Type B pancreatic cell (in vitro differentiated cells): ENCODE results near the gene TTC23. TPM values are rescaled to one million over a fixed set of nuclear protein-coding genes. Genes with fewer than 3 reads are reported as not detected.

Source experiments
- DNase-seq: peaks from one replicate; pipeline ENCODE4 v3.0.0; 2021; ENCODE audit warnings: mixed read lengths; ENCODE audit not compliant: unreplicated experiment; ENCODE audit errors: extremely low spot score
- H3K27ac Mint-ChIP-seq: 2 replicates; pipeline ENCODE4 v1.8.0; 2021; ENCODE audit warnings: mild to moderate bottlenecking, mixed read lengths
- H3K27me3 Mint-ChIP-seq: 2 replicates; pipeline ENCODE4 v1.8.0; 2021; ENCODE audit warnings: mixed read lengths
- H3K36me3 Mint-ChIP-seq: 2 replicates; pipeline ENCODE4 v1.8.0; 2021; ENCODE audit warnings: mixed read lengths
- H3K4me1 Mint-ChIP-seq: one replicate; pipeline ENCODE4 v1.8.0; 2021; ENCODE audit warnings: mixed read lengths; ENCODE audit not compliant: unreplicated experiment
- H3K4me3 Mint-ChIP-seq: 2 replicates; pipeline ENCODE4 v1.8.0; 2021; ENCODE audit warnings: mild to moderate bottlenecking, mixed read lengths
- H3K9me3 Mint-ChIP-seq: 2 replicates; pipeline ENCODE4 v1.8.0; 2021; ENCODE audit warnings: mixed read lengths
- total RNA-seq: library from RNA; stranded (reverse); gene quantifications from 2 replicates; pipeline ENCODE4 v1.2.1, GENCODE V29; 2021; ENCODE audit warnings: low replicate concordance
- TF ChIP-seq, protein P1 (sequence below): fragments of 200-600 bp; sonication (generic); conservative IDR thresholded peaks from 2 replicates; pipeline ENCODE4 v1.5.0; 2021; ENCODE audit warnings: antibody characterized with exemption, mild to moderate bottlenecking

The TTC23 gene
- total RNA-seq, 1 donor from 2014 or later: 26.4 TPM

- Mint-ChIP-seq H3K4me3 (no peak overlapping the region), H3K27me3 (no peaks in the 10 kb centered on the region), H3K9me3 (no peaks in the 10 kb centered on the region), H3K36me3 (peaks cover 15% of the 10 kb centered on the region), H3K27ac (no peak overlapping the region), H3K4me1 (peaks cover 5% of the 10 kb centered on the region)
- TF ChIP-seq, protein P1, sequence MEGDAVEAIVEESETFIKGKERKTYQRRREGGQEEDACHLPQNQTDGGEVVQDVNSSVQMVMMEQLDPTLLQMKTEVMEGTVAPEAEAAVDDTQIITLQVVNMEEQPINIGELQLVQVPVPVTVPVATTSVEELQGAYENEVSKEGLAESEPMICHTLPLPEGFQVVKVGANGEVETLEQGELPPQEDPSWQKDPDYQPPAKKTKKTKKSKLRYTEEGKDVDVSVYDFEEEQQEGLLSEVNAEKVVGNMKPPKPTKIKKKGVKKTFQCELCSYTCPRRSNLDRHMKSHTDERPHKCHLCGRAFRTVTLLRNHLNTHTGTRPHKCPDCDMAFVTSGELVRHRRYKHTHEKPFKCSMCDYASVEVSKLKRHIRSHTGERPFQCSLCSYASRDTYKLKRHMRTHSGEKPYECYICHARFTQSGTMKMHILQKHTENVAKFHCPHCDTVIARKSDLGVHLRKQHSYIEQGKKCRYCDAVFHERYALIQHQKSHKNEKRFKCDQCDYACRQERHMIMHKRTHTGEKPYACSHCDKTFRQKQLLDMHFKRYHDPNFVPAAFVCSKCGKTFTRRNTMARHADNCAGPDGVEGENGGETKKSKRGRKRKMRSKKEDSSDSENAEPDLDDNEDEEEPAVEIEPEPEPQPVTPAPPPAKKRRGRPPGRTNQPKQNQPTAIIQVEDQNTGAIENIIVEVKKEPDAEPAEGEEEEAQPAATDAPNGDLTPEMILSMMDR: no peak
- no peak for DNase-seq
Measured at GRCh38 chr15:99172989-99173388, 76.4 kb downstream of the TTC23 start.

DNA sequence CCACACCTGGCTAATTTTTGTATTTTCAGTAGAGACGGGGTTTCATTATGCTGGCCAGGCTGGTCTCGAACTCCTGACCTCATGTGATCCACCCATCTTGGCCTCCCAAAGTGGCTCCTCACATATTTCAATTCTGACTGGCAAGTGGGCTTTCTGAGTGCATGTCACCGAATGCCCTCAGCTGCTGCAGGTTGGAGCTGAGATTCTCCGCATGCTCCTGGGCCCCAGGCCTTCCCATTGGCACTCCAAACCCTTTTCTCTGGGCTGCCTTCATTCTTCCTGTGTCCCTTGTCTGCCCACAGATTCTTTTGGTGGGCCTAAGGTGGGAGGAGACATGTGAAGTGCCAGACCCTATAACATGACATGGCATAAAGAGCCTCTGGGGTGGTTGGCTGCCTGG is 77.2 kb downstream of the TTC23 start:
- H3K4me3 Mint-ChIP-seq: no peak overlapping the region
- no peak overlapping the region for H3K27ac Mint-ChIP-seq
- DNase-seq: peak; percentile 27
- H3K9me3 Mint-ChIP-seq: no peaks in the 10 kb centered on the region
- TF ChIP-seq, protein P1: no peak
- H3K27me3 Mint-ChIP-seq: no peaks in the 10 kb centered on the region
- peaks cover 15% of the 10 kb centered on the region for H3K36me3 Mint-ChIP-seq
- H3K4me1 Mint-ChIP-seq: peaks cover 5% of the 10 kb centered on the region

DNA sequence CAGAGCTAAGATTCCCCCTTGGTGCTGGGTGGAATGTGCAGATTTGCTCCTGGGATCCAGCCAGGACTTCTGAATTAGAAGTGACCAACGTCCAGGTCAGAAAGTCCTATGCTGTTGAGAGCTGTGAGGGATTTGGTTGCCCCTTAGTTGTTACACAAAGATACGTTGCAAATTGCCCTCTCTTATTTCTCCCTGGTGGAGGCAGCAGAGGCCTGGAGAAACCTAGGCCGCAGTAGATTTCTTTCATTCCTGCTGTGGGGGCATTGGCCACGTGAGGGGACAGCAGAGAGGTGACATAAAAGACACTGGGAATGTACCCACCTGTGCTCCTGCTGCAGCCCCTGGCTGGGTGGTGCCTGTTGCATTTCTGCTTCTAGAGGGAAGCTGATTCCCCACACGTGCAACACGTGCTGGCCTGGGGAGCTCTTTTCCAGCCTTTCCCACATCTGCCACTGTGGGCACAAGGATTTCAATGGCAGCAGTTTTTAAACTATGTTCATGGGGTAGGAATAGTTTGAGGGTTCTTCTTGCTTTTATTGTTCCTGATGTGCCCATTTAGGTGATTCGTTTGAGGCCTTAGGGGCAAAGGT is 78.8 kb downstream of the TTC23 start:
- H3K27me3 Mint-ChIP-seq: no peaks in the 10 kb centered on the region
- H3K9me3 Mint-ChIP-seq: no peaks in the 10 kb centered on the region
- peak; percentile 48 for DNase-seq
- H3K36me3 Mint-ChIP-seq: peaks cover 15% of the 10 kb centered on the region
- H3K27ac Mint-ChIP-seq: no peak overlapping the region
- TF ChIP-seq, protein P1: no peak
- peaks cover 5% of the 10 kb centered on the region for H3K4me1 Mint-ChIP-seq
- no peak overlapping the region for H3K4me3 Mint-ChIP-seq

DNA sequence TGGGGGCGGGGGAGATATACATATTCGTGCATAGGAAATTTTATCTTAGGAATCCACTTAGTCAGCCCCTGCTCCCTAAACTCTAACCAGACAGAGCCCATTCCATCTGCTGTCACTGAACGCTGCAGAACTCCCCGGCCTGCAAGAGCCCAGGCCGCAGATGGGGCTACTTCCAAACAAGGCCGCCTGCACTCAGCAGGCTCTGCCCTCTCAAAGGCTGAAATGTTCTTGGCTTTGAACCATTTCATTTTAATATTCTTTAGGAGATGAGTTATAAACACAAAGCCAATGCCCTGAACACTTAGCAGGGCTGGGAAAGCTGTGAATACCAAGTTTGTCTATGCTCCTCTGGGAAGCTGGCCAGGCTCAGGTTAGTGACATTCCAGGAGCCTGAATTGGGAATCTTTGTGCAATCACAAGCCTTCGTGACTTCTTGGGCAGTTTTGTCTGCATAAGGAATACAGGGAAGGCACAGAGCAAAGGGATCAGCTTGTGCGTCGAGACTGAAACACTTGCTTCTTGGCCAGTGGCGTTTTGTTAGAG is 79.5 kb downstream of the TTC23 start:
- no peak overlapping the region for H3K27ac Mint-ChIP-seq
- H3K36me3 Mint-ChIP-seq: peaks cover 15% of the 10 kb centered on the region
- peaks cover 4% of the 10 kb centered on the region for H3K4me1 Mint-ChIP-seq
- no peaks in the 10 kb centered on the region for H3K9me3 Mint-ChIP-seq
- DNase-seq: peak; percentile 31
- no peaks in the 10 kb centered on the region for H3K27me3 Mint-ChIP-seq
- no peak overlapping the region for H3K4me3 Mint-ChIP-seq
- TF ChIP-seq, protein P1: no peak

GRCh38 chr15:99168601-99169580 is 80.5 kb downstream of the TTC23 start:
- H3K4me3 Mint-ChIP-seq: no peak overlapping the region
- H3K36me3 Mint-ChIP-seq: peaks cover 12% of the 10 kb centered on the region
- H3K4me1 Mint-ChIP-seq: no peaks in the 10 kb centered on the region
- no peaks in the 10 kb centered on the region for H3K27me3 Mint-ChIP-seq
- TF ChIP-seq, protein P1: no peak
- DNase-seq: peak; percentile 54
- H3K27ac Mint-ChIP-seq: no peak overlapping the region
- H3K9me3 Mint-ChIP-seq: no peaks in the 10 kb centered on the region
